Measurements from ENCODE around the gene NTN4.
A peak's percentile ranks its signal among the peaks of the same experiment; 100 is the strongest.
"Not testable (repeated sequence)": the region's sequence is repeated elsewhere in the genome, so short reads cannot be mapped to it uniquely, and the experiment has no call there.

NTN4 gene

GRCh38 chr12:95796225-95796981 is 5.8 kb upstream of the NTN4 start:
- DNase-seq = no peak

- DNase-seq = no peak
These were observed 619 bp upstream of the NTN4 start for GRCh38 chr12:95790917-95791849.

- no peak for DNase-seq
These were observed 1.2 kb downstream of the NTN4 start for GRCh38 chr12:95789126-95790032.

GRCh38 chr12:95788637-95789036 is 1.9 kb downstream of the NTN4 start:
- DNase-seq = no peak

- no peak for DNase-seq
These were observed 3.2 kb downstream of the NTN4 start for GRCh38 chr12:95787274-95787818.

GRCh38 chr12:95784915-95785314 is 5.6 kb downstream of the NTN4 start:
- no peak for DNase-seq

- DNase-seq = no peak
These were observed 6.3 kb downstream of the NTN4 start for GRCh38 chr12:95784286-95784685.

- not testable (repeated sequence) for DNase-seq
These were observed 15.1 kb downstream of the NTN4 start for GRCh38 chr12:95775466-95775865.

- peak; percentile 55 for DNase-seq
These were observed 16.1 kb downstream of the NTN4 start for GRCh38 chr12:95774311-95775045.

GRCh38 chr12:95773320-95773719 is 17.2 kb downstream of the NTN4 start:
- DNase-seq = no peak

- DNase-seq = no peak
These were observed 22.9 kb downstream of the NTN4 start for GRCh38 chr12:95767703-95768102.

- DNase-seq = no peak
These were observed 24.1 kb downstream of the NTN4 start for GRCh38 chr12:95766356-95767019.

GRCh38 chr12:95764848-95765247 is 25.7 kb downstream of the NTN4 start:
- DNase-seq = no peak

- peak; percentile 75 for DNase-seq
These were observed 26.7 kb downstream of the NTN4 start for GRCh38 chr12:95763809-95764253.

GRCh38 chr12:95762123-95762785 is 28.3 kb downstream of the NTN4 start:
- no peak for DNase-seq

GRCh38 chr12:95760371-95760770 is 30.2 kb downstream of the NTN4 start:
- DNase-seq = no peak

- no peak for DNase-seq
These were observed 30.8 kb downstream of the NTN4 start for GRCh38 chr12:95759718-95760117.

- DNase-seq = no peak
These were observed 31.5 kb downstream of the NTN4 start for GRCh38 chr12:95759039-95759438.

- no peak for DNase-seq
These were observed 34.2 kb downstream of the NTN4 start for GRCh38 chr12:95756362-95756761.

GRCh38 chr12:95755261-95755865 is 35.2 kb downstream of the NTN4 start:
- no peak for DNase-seq

Data from fibroblast of skin of right biceps (primary cell).